H1 (cell line): Measurements from ENCODE around the gene TAC4. TPM values are rescaled to one million over a fixed set of nuclear protein-coding genes. Genes with fewer than 3 reads are reported as not detected.

Experiments
- CTCF ChIA-PET: fragments of 300-600 bp; sonication (Branson Sonifier 250); formaldehyde crosslinking; loops from one replicate; lab custom pipeline; 2021; ENCODE audit not compliant: partially characterized antibody; lab: Charles Lee
- POLR2A ChIA-PET: fragments of 300-600 bp; sonication (Branson Sonifier 250); formaldehyde crosslinking; loops from one replicate; lab custom pipeline; 2021; ENCODE audit warnings: inconsistent platforms; ENCODE audit not compliant: partially characterized antibody; lab: Charles Lee
- DNase-seq, 2 experiments: peaks; one replicate each; pipeline versions ENCODE4 v3.0.0 to v3.0.0-alpha.2; 2010 to 2022; ENCODE audit warnings: low spot score in 2 of 2, low read depth in 1 of 2, mixed read lengths in 1 of 2
- FAIRE-seq: peaks from 2 replicates; lab custom pipeline; 2011; peaks lifted over from hg19 to GRCh38; lab: Jason Lieb, UNC
- H2AFZ ChIP-seq: 2 replicates; pipeline ENCODE4 v1.8.1; 2012; ENCODE audit warnings: low read length, inconsistent platforms
- H2AK5ac ChIP-seq: 2 replicates; pipeline ENCODE4 v1.6.1; 2013; ENCODE audit warnings: low read depth, low read length
- H2BK120ac ChIP-seq: replicated peaks from 2 replicates; pipeline ENCODE3; 2013; ENCODE audit warnings: low read depth, low read length, inconsistent platforms
- H2BK12ac ChIP-seq: 2 replicates; pipeline ENCODE4 v1.6.1; 2013; ENCODE audit warnings: low read depth, low read length
- H2BK15ac ChIP-seq: 2 replicates; pipeline ENCODE4 v1.6.1; 2013; ENCODE audit warnings: low read length
- H2BK20ac ChIP-seq: 2 replicates; pipeline ENCODE4 v1.6.1; 2013; ENCODE audit warnings: low read length
- H2BK5ac ChIP-seq: 2 replicates; pipeline ENCODE4 v1.6.1; 2013; ENCODE audit warnings: low read depth, low read length
- H3K14ac ChIP-seq: 2 replicates; pipeline ENCODE4 v1.6.1; 2013; ENCODE audit warnings: inconsistent platforms; ENCODE audit not compliant: insufficient read length
- H3K18ac ChIP-seq: 2 replicates; pipeline ENCODE4 v1.6.1; 2013; ENCODE audit warnings: low read length; ENCODE audit errors: extremely low read depth
- H3K23ac ChIP-seq: 2 replicates; pipeline ENCODE4 v1.6.1; 2013; ENCODE audit warnings: inconsistent platforms; ENCODE audit not compliant: insufficient read length
- H3K23me2 ChIP-seq: 2 replicates; pipeline ENCODE4 v1.6.1; 2013; ENCODE audit warnings: low read depth, low read length
- H3K27ac ChIP-seq: 2 replicates; pipeline ENCODE4 v1.6.1; 2011; ENCODE audit warnings: low read depth, low read length, inconsistent platforms
- H3K27me3 ChIP-seq, 4 experiments: replicated peaks in 1 of 4; 1 replicate in 1 of 4; 2 replicates in 3 of 4; pipeline versions ENCODE4 v1.6.1 to v1.8.1; 2011 to 2013; ENCODE audit warnings: low read length in 3 of 4, mild to moderate bottlenecking in 3 of 4, inconsistent platforms in 2 of 4, mixed read lengths in 2 of 4, moderate library complexity in 1 of 4; ENCODE audit not compliant: control insufficient read depth in 3 of 4, insufficient read depth in 3 of 4; ENCODE audit errors: extremely low read depth in 1 of 4
- H3K36me3 ChIP-seq, 4 experiments: 2 replicates each; pipeline versions ENCODE4 v1.6.1 to v1.8.1; 2011 to 2013; ENCODE audit warnings: mild to moderate bottlenecking in 4 of 4, low read length in 3 of 4, moderate library complexity in 2 of 4, control low read depth in 1 of 4, inconsistent platforms in 1 of 4; ENCODE audit not compliant: insufficient read depth in 4 of 4, control insufficient read depth in 2 of 4
- H3K4ac ChIP-seq: replicated peaks from 2 replicates; pipeline ENCODE3; 2013; ENCODE audit warnings: low read length, low read depth, mixed read lengths, inconsistent platforms; ENCODE audit not compliant: insufficient read length
- H3K4me1 ChIP-seq, 4 experiments: replicated peaks in 1 of 4; 1 replicate in 1 of 4; 2 replicates in 3 of 4; pipeline versions ENCODE4 v1.6.1 to v1.8.1; 2011 to 2013; ENCODE audit warnings: low read length in 3 of 4, inconsistent platforms in 2 of 4, mixed read lengths in 1 of 4; ENCODE audit not compliant: insufficient read depth in 4 of 4, control insufficient read depth in 3 of 4
- H3K4me2 ChIP-seq, 2 experiments: 2 replicates each; pipeline versions ENCODE4 v1.6.1 to v1.8.1; 2011 to 2013; ENCODE audit warnings: low read depth in 2 of 2, low read length in 2 of 2, control low read depth in 1 of 2, inconsistent platforms in 1 of 2, mild to moderate bottlenecking in 1 of 2; ENCODE audit not compliant: insufficient read depth in 1 of 2
- H3K4me3 ChIP-seq, 4 experiments: fragments of 200-600, 300-600 bp in 1 of 4; sonication (generic), shearing (Covaris generic), sonication (Bioruptor Twin) in 1 of 4; 2 replicates each; pipeline versions ENCODE4 v1.5.1 to v1.8.1; 2011 to 2016; ENCODE audit warnings: low read length in 4 of 4, low read depth in 3 of 4, control low read depth in 2 of 4, inconsistent platforms in 2 of 4, mild to moderate bottlenecking in 2 of 4, mixed read lengths in 1 of 4, moderate library complexity in 1 of 4; ENCODE audit not compliant: insufficient read depth in 2 of 4; ENCODE audit errors: extremely low read depth in 1 of 4
- H3K56ac ChIP-seq: replicated peaks from 2 replicates; pipeline ENCODE3; 2013; ENCODE audit warnings: low read depth, mild to moderate bottlenecking, mixed read lengths, low read length, inconsistent platforms; ENCODE audit not compliant: insufficient read length
- H3K79me1 ChIP-seq: 2 replicates; pipeline ENCODE4 v1.6.1; 2013; ENCODE audit warnings: low read depth, low read length, control low read depth
- H3K79me2 ChIP-seq, 2 experiments: 2 replicates each; pipeline versions ENCODE4 v1.6.1 to v1.8.1; 2012 to 2013; ENCODE audit warnings: low read length in 2 of 2, mild to moderate bottlenecking in 2 of 2, inconsistent platforms in 1 of 2; ENCODE audit not compliant: insufficient read depth in 2 of 2, control insufficient read depth in 1 of 2
- H3K9ac ChIP-seq, 4 experiments: replicated peaks in 1 of 4; 1 replicate in 1 of 4; 2 replicates in 3 of 4; pipeline versions ENCODE4 v1.6.1 to v1.8.1; 2011 to 2013; ENCODE audit warnings: low read depth in 3 of 4, low read length in 3 of 4, control low read depth in 2 of 4, mild to moderate bottlenecking in 2 of 4, moderate library complexity in 2 of 4, inconsistent platforms in 1 of 4; ENCODE audit errors: extremely low read depth in 1 of 4
- H3K9me3 ChIP-seq, 2 experiments: 2 replicates each; pipeline versions ENCODE4 v1.6.1 to v1.8.1; 2012 to 2013; ENCODE audit warnings: mild to moderate bottlenecking in 2 of 2, moderate library complexity in 2 of 2, control low read depth in 1 of 2, inconsistent platforms in 1 of 2, low read depth in 1 of 2, low read length in 1 of 2, mixed read lengths in 1 of 2; ENCODE audit not compliant: insufficient read depth in 2 of 2
- H4K20me1 ChIP-seq, 2 experiments: replicated peaks in 1 of 2; 2 replicates each; pipeline versions ENCODE3 to v1.8.1; 2011 to 2013; ENCODE audit warnings: inconsistent platforms in 2 of 2, low read length in 2 of 2, mild to moderate bottlenecking in 1 of 2; ENCODE audit not compliant: insufficient read depth in 2 of 2, control insufficient read depth in 1 of 2
- H4K5ac ChIP-seq: 2 replicates; pipeline ENCODE4 v1.6.1; 2013; ENCODE audit warnings: low read length, low read depth, mixed read lengths, inconsistent platforms; ENCODE audit not compliant: insufficient read length
- H4K8ac ChIP-seq: 2 replicates; pipeline ENCODE4 v1.8.0; 2013; ENCODE audit warnings: mild to moderate bottlenecking, moderate library complexity, low read length, inconsistent platforms; ENCODE audit not compliant: insufficient read depth; ENCODE audit errors: extremely low read depth
- H4K91ac ChIP-seq: replicated peaks from 2 replicates; pipeline ENCODE3; 2013; ENCODE audit warnings: low read length, mixed read lengths, inconsistent platforms; ENCODE audit not compliant: insufficient read length
- CHD1 ChIP-seq: IDR thresholded peaks from 2 replicates; pipeline ENCODE4 v1.6.1; 2012; ENCODE audit warnings: low read depth, low read length, improper control_type of control experiment
- CHD2 ChIP-seq: IDR thresholded peaks from 2 replicates; pipeline ENCODE4 v1.6.1; 2012; ENCODE audit warnings: low read length, improper control_type of control experiment
- CREB1 ChIP-seq: IDR thresholded peaks from 2 replicates; pipeline ENCODE4 v1.6.1; 2012; ENCODE audit warnings: inconsistent platforms
- CTCF ChIP-seq, 3 experiments: IDR thresholded peaks; 1 replicate in 2 of 3; 2 replicates in 1 of 3; pipeline versions ENCODE4 v1.5.1 to v1.6.1; 2011; ENCODE audit warnings: low read length in 3 of 3, mild to moderate bottlenecking in 3 of 3, inconsistent platforms in 2 of 3, low read depth in 1 of 3, moderate library complexity in 1 of 3; ENCODE audit not compliant: insufficient read depth in 1 of 3; ENCODE audit errors: control extremely low read depth in 1 of 3
- JUN ChIP-seq: IDR thresholded peaks from 2 replicates; pipeline ENCODE4 v1.6.1; 2011; ENCODE audit warnings: low read depth, mild to moderate bottlenecking, improper control_type of control experiment, low read length
- RXRA ChIP-seq: IDR thresholded peaks from 2 replicates; pipeline ENCODE4 v1.6.1; 2011; ENCODE audit warnings: low read depth, mild to moderate bottlenecking, low read length, moderate library complexity; ENCODE audit not compliant: insufficient read depth
- SP4 ChIP-seq: IDR thresholded peaks from 2 replicates; pipeline ENCODE4 v1.6.1; 2012; ENCODE audit warnings: low read length, inconsistent platforms
- SUZ12 ChIP-seq: fragments of 200-600 bp; sonication (generic); IDR thresholded peaks from 2 replicates; pipeline ENCODE4 v1.6.1; 2012; ENCODE audit warnings: mild to moderate bottlenecking, inconsistent platforms, low read length, moderate library complexity, mixed read lengths
- USF2 ChIP-seq: IDR thresholded peaks from 2 replicates; pipeline ENCODE4 v1.6.1; 2011; ENCODE audit warnings: low read length, improper control_type of control experiment
- ZNF274 ChIP-seq: IDR thresholded peaks from 2 replicates; pipeline ENCODE4 v1.7.0; 2012; ENCODE audit warnings: low read length, borderline replicate concordance; ENCODE audit errors: extremely low read depth
- WGBS, 2 experiments: shearing (Covaris generic) in 1 of 2; methylation state at CpG; one replicate each; pipeline versions ENCODE4 v1.1.6 to v1.1.7; 2013 to 2015; ENCODE audit warnings: low lambda C conversion rate in 2 of 2, mixed read lengths in 2 of 2, inconsistent platforms in 1 of 2, low coverage in 1 of 2, missing lambda C conversion rate in 1 of 2; ENCODE audit not compliant: insufficient replicate concordance in 2 of 2, insufficient coverage in 1 of 2, insufficient read length in 1 of 2; ENCODE audit errors: extremely low coverage in 1 of 2, missing lambda C conversion rate in 1 of 2; 5-methylcytosine and 5-hydroxymethylcytosine counted together
- polyA plus RNA-seq, 7 experiments: library from polyadenylated mRNA; depleted of rRNA in 3 of 7; stranded (reverse) in 5 of 7; unstranded in 2 of 7; fragments of >200 nt in 5 of 7; fragments of 200-250 nt in 2 of 7; gene quantifications; 1 replicate in 5 of 7; 2 replicates in 1 of 7; 4 replicates in 1 of 7; pipeline versions ENCODE4 v1.2.1 to v1.2.3, GENCODE V29; 2011 to 2013; ENCODE audit warnings: missing spikeins in 2 of 7, mixed read lengths in 2 of 7
- total RNA-seq: library from RNA; stranded (reverse); fragmentation: NEBNext Ultra II Directional; extraction: Animal tissue kit (Norgen Biotek cat#: 25700); gene quantifications from 2 replicates; pipeline ENCODE4 v1.2.1, GENCODE V29; 2021

TAC4 gene
- total and polyA plus RNA-seq, 2 of the 8 experiments (the other 6 are each of a cell fraction or from before 2014, with no cell fraction given): 0.15 TPM; not detected in 1

- Histone ChIP-seq H3K9ac (no peak overlapping the region; a peak in 1 of 7 replicates), H3K14ac (no peak overlapping the region), H2BK12ac (peak overlapping the region; percentile 98; the same call in 1 of the 2 replicates), H3K79me2 (no peaks in the 10 kb centered on the region), H3K36me3 (no peaks in the 10 kb centered on the region), H2BK20ac (no peak overlapping the region), H3K9me3 (no peaks in the 10 kb centered on the region), H3K79me1 (no peaks in the 10 kb centered on the region), H4K8ac (peak overlapping the region; percentile 75; the same call in 1 of the 2 replicates), H3K27ac (no peak overlapping the region), H3K23me2 (peaks cover 5% of the 10 kb centered on the region; the same call in 1 of the 2 replicates), H3K56ac (no peak overlapping the region), H3K4me3 (no peak overlapping the region), H3K4me1 (peaks cover 0 to 21% (median 13%) of the 10 kb centered on the region in 4 experiments; a peak in 6 of 7 replicates), H3K4me2 (no peak overlapping the region), H4K20me1 (no peaks in the 10 kb centered on the region), H2BK5ac (0 out of 2 replicates have a peak overlapping the region, but pooled peaks have one; percentile 35), H3K18ac (peak overlapping the region; percentile 78; the same call in 1 of the 2 replicates), H4K91ac (peak overlapping the region; percentile 77), H3K4ac (no peak overlapping the region), H2BK15ac (peak overlapping the region; percentile 97; the same call in 1 of the 2 replicates), H3K23ac (no peak overlapping the region), H4K5ac (no peak overlapping the region), H3K27me3 (no peaks in the 10 kb centered on the region), H2AK5ac (peak overlapping the region; percentile 86; the same call in 1 of the 2 replicates), H2AFZ (no peak overlapping the region), H2BK120ac (no peak overlapping the region)
- FAIRE-seq (no peak), DNase-seq (no peak)
- WGBS, 2 experiments: 81% methylated on average over 6 of the region's 7 CpGs; no CpG with 5 or more reads in 1 of the 2 experiments
- ChIA-PET POLR2A (interaction anchor here (0.9 kb wide), 1 partner anchor 20 kb away, joined by 3 read pairs; no protein-coding TSS in a partner anchor), CTCF (interaction anchor here (0.8 to 13.4 kb wide), 6 partner anchors 39 to 157 kb away, joined by 3 to 217 read pairs (median 4); partner anchors contain the start of gene DLX3)
- TF ChIP-seq CREB1 (no peak), CTCF (IDR thresholded peaks at IDR 0.05; ENCODE audit: control extremely low read depth in 1 of 3, insufficient read depth in 1 of 3, low read depth in 1 of 3, low read length in 3 of 3) (no peak), CHD1 (no peak), RXRA (no peak), CHD2 (no peak), SP4 (no peak), SUZ12 (no peak), USF2 (no peak), ZNF274 (no peak), JUN (no peak)
Measured at GRCh38 chr17:49871211-49871610, 23.3 kb upstream of the TAC4 start.
